WTC11 (cell line): ENCODE measurements around the gene HEXD. TPM values are rescaled to one million over a fixed set of nuclear protein-coding genes. Genes with fewer than 3 reads are reported as not detected.

Experiments used
- ATAC-seq: fragments of 200-7000 bp; cut with Tn5 transposase; 2 replicates; pipeline ENCODE4 v1.10.0; 2021; ENCODE audit warnings: mild to moderate bottlenecking, moderate library complexity
- CTCF ChIA-PET: fragments of 300-600 bp; sonication (Branson Sonifier 250); formaldehyde crosslinking; loops from one replicate; lab custom pipeline; 2021; ENCODE audit warnings: antibody characterized with exemption; lab: Charles Lee
- POLR2A ChIA-PET: fragments of 350-600 bp; sonication (Branson Sonifier 250); formaldehyde crosslinking; loops from one replicate; lab custom pipeline; 2021; ENCODE audit warnings: antibody characterized with exemption; lab: Charles Lee
- DNase-seq: peaks from one replicate; pipeline ENCODE4 v3.0.0; 2021; ENCODE audit warnings: low spot score
- H3K27ac Mint-ChIP-seq: 2 replicates; pipeline ENCODE4 v1.8.0; 2021; ENCODE audit warnings: mixed read lengths
- H3K27me3 Mint-ChIP-seq: 2 replicates; pipeline ENCODE4 v1.8.0; 2021; ENCODE audit warnings: low read depth, mild to moderate bottlenecking, moderate library complexity, mixed read lengths
- H3K36me3 Mint-ChIP-seq: 2 replicates; pipeline ENCODE4 v1.8.0; 2021; ENCODE audit warnings: mixed read lengths
- H3K4me1 Mint-ChIP-seq: 2 replicates; pipeline ENCODE4 v1.8.0; 2022; ENCODE audit warnings: mixed read lengths
- H3K4me3 Mint-ChIP-seq: 2 replicates; pipeline ENCODE4 v1.8.0; 2021; ENCODE audit warnings: mild to moderate bottlenecking, moderate library complexity, mixed read lengths
- H3K9me3 Mint-ChIP-seq: 2 replicates; pipeline ENCODE4 v1.8.0; 2021; ENCODE audit warnings: mixed read lengths
- ARID4B ChIP-seq: sonication (generic); formaldehyde crosslinking; IDR thresholded peaks from 2 replicates; pipeline ENCODE4 v1.8.0; 2023; ENCODE audit warnings: missing genetic modification reagents, mild to moderate bottlenecking, borderline replicate concordance
- ATF1 ChIP-seq: sonication (generic); formaldehyde crosslinking; IDR thresholded peaks from 2 replicates; pipeline ENCODE4 v1.8.1; 2023; ENCODE audit warnings: mild to moderate bottlenecking, moderate library complexity, missing genetic modification reagents
- ATF2 ChIP-seq: sonication (generic); formaldehyde crosslinking; IDR thresholded peaks from 2 replicates; pipeline ENCODE4 v1.8.1; 2022; ENCODE audit warnings: low read depth, missing genetic modification reagents, borderline replicate concordance
- CREB1 ChIP-seq: sonication (generic); formaldehyde crosslinking; IDR thresholded peaks from 2 replicates; pipeline ENCODE4 v1.8.0; 2023; ENCODE audit warnings: mild to moderate bottlenecking, missing genetic modification reagents
- E2F4 ChIP-seq: sonication (generic); formaldehyde crosslinking; IDR thresholded peaks from 2 replicates; pipeline ENCODE4 v1.8.1; 2022; ENCODE audit warnings: low read depth, mild to moderate bottlenecking, moderate library complexity, missing genetic modification reagents, borderline replicate concordance
- FOXP1 ChIP-seq: sonication (generic); formaldehyde crosslinking; IDR thresholded peaks from 2 replicates; pipeline ENCODE4 v1.8.0; 2022; ENCODE audit warnings: missing genetic modification reagents, mild to moderate bottlenecking, moderate library complexity, borderline replicate concordance
- IRF2 ChIP-seq: sonication (generic); formaldehyde crosslinking; IDR thresholded peaks from 2 replicates; pipeline ENCODE4 v1.8.0; 2022; ENCODE audit warnings: low read depth, missing genetic modification reagents, borderline replicate concordance
- JAZF1 ChIP-seq: fragments of 250-450 bp; sonication (Bioruptor Pico); IDR thresholded peaks from 2 replicates; pipeline ENCODE4 v1.9.0; 2021; ENCODE audit warnings: moderate library complexity, mild to moderate bottlenecking, inconsistent platforms
- NFYB ChIP-seq: sonication (generic); formaldehyde crosslinking; conservative IDR thresholded peaks from 2 replicates; pipeline ENCODE4 v1.8.0; 2022; ENCODE audit warnings: low read depth, missing genetic modification reagents
- NR2C2 ChIP-seq: sonication (generic); formaldehyde crosslinking; IDR thresholded peaks from 2 replicates; pipeline ENCODE4 v1.8.0; 2022; ENCODE audit warnings: mild to moderate bottlenecking, missing genetic modification reagents
- SP1 ChIP-seq: sonication (generic); formaldehyde crosslinking; conservative IDR thresholded peaks from 2 replicates; pipeline ENCODE4 v1.8.1; 2022; ENCODE audit warnings: missing genetic modification reagents
- TP53 ChIP-seq: sonication (generic); formaldehyde crosslinking; IDR thresholded peaks from 2 replicates; pipeline ENCODE4 v1.8.1; 2023; ENCODE audit warnings: mild to moderate bottlenecking, missing genetic modification reagents
- USF1 ChIP-seq: sonication (generic); formaldehyde crosslinking; IDR thresholded peaks from 2 replicates; pipeline ENCODE4 v1.8.0; 2022; ENCODE audit warnings: mild to moderate bottlenecking, missing genetic modification reagents
- ZNF219 ChIP-seq: sonication (generic); formaldehyde crosslinking; IDR thresholded peaks from 2 replicates; pipeline ENCODE4 v1.8.0; 2023; ENCODE audit warnings: missing genetic modification reagents, mild to moderate bottlenecking, borderline replicate concordance
- ZNF232 ChIP-seq: sonication (generic); formaldehyde crosslinking; IDR thresholded peaks from 2 replicates; pipeline ENCODE4 v1.8.0; 2022; ENCODE audit warnings: mild to moderate bottlenecking, missing genetic modification reagents
- ZNF281 ChIP-seq: sonication (generic); formaldehyde crosslinking; IDR thresholded peaks from 2 replicates; pipeline ENCODE4 v1.8.0; 2023; ENCODE audit warnings: mild to moderate bottlenecking, missing genetic modification reagents
- ZNF423 ChIP-seq: fragments of 250-450 bp; sonication (Bioruptor Pico); IDR thresholded peaks from 2 replicates; pipeline ENCODE4 v2.1.2; 2022; ENCODE audit warnings: mild to moderate bottlenecking, moderate library complexity
- ZSCAN18 ChIP-seq: fragments of 250-450 bp; sonication (Bioruptor Pico); IDR thresholded peaks from 2 replicates; pipeline ENCODE4 v2.1.2; 2022; ENCODE audit warnings: mild to moderate bottlenecking, moderate library complexity
- total RNA-seq: library from RNA; stranded (reverse); gene quantifications from 3 replicates; pipeline ENCODE4 v1.2.3, GENCODE V29; 2021

HEXD gene
- total RNA-seq, 1 experiment from 2014 or later = 36.0 TPM

- no peak for ATAC-seq
Observed at GRCh38 chr17:82434216-82434565, 16.0 kb downstream of the HEXD start.

GRCh38 chr17:82435103-82435502 lies 17.0 kb downstream of the HEXD start:
- ChIA-PET CTCF (interaction anchor here (1.9 kb wide), 1 partner anchor 11 kb away, joined by 7 read pairs; no protein-coding TSS in a partner anchor), POLR2A (no interaction called here)
- H3K4me3 Mint-ChIP-seq = no peak overlapping the region
- no peaks in the 10 kb centered on the region for H3K9me3 Mint-ChIP-seq
- H3K36me3 Mint-ChIP-seq = no peaks in the 10 kb centered on the region
- no peak for ATAC-seq
- no peaks in the 10 kb centered on the region for H3K27me3 Mint-ChIP-seq
- H3K27ac Mint-ChIP-seq = no peak overlapping the region
- TF ChIP-seq USF1 (CRISPR knock-in tag) = no peak
- TF ChIP-seq ZSCAN18 (CRISPR knock-in tag) = no peak
- TF ChIP-seq ZNF423 = 0 out of 2 replicates have a peak, but pooled peaks have one; percentile 12
- H3K4me1 Mint-ChIP-seq = no peaks in the 10 kb centered on the region
- no peak for DNase-seq

More at GRCh38 chr17:82434216-82434565, 16.0 kb downstream of the HEXD start:
- ChIA-PET POLR2A (no interaction called here), CTCF (interaction anchor here (1.9 kb wide), 1 partner anchor 10 kb away, joined by 7 read pairs; no protein-coding TSS in a partner anchor)
- H3K27me3 Mint-ChIP-seq = no peaks in the 10 kb centered on the region
- no peak for DNase-seq
- H3K9me3 Mint-ChIP-seq = no peaks in the 10 kb centered on the region
- no peak overlapping the region for H3K4me3 Mint-ChIP-seq
- H3K4me1 Mint-ChIP-seq = no peaks in the 10 kb centered on the region
- no peak overlapping the region for H3K27ac Mint-ChIP-seq
- no peaks in the 10 kb centered on the region for H3K36me3 Mint-ChIP-seq
- TF ChIP-seq SP1 (CRISPR knock-in tag) (no peak), ATF2 (CRISPR knock-in tag) (no peak), ZNF232 (CRISPR knock-in tag) (no peak)

- ChIA-PET CTCF (interaction anchor here (0.9 to 1.1 kb wide), 2 partner anchors 9 to 11 kb away, joined by 4 to 5 read pairs; no protein-coding TSS in a partner anchor), POLR2A (no interaction called here)
- Mint-ChIP-seq H3K4me1 (peaks cover 7% of the 10 kb centered on the region), H3K9me3 (no peaks in the 10 kb centered on the region), H3K27me3 (no peaks in the 10 kb centered on the region), H3K4me3 (no peak overlapping the region), H3K27ac (no peak overlapping the region), H3K36me3 (no peaks in the 10 kb centered on the region)
- ATAC-seq (no peak), DNase-seq (no peak)
- TF ChIP-seq E2F4 (no peak), ATF1 (CRISPR knock-in tag) (no peak), ZNF281 (CRISPR knock-in tag) (no peak), NFYB (CRISPR knock-in tag) (no peak), ARID4B (no peak), JAZF1 (no peak), NR2C2 (CRISPR knock-in tag) (no peak), ZNF219 (CRISPR knock-in tag) (no peak), TP53 (CRISPR knock-in tag) (no peak), FOXP1 (CRISPR knock-in tag) (no peak), CREB1 (CRISPR knock-in tag) (no peak), IRF2 (no peak)
Observed at GRCh38 chr17:82435601-82436583, 17.7 kb downstream of the HEXD start.
